ENCODE measurements around the gene DAB1.

DNA sequence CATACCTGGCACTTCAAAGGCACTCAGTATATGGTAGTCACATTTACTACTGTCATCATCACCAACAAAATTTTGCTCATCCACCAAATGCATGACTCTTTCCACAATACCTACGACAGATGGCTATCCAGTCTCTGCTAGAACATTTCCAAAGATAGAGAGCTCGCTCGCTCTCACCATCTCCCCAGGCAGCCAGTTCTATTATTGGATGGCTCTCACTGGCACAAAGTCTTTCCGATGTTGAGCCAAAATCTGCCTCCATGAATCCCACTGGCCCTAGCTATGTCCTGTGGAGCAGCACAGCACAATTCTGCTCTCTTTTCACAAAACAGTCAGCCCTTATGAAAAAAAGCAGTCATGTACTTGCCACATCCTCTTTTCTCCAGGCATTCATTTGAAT is 102.1 kb downstream of the DAB1 start:
- TF ChIP-seq YY1 (IDR thresholded peaks at IDR 0.05; ENCODE audit: insufficient read depth, insufficient read length) (no peak), SUZ12 (IDR thresholded peaks at IDR 0.05; ENCODE audit: extremely low read depth, insufficient read depth, insufficient read length) (no peak)
